HCEC 1CT (cell line): Measurements from ENCODE around the gene PRKAR1B.

Experiments used
- DNase-seq: peaks from one replicate; pipeline ENCODE4 v3.0.0-alpha.2; 2017

Gene PRKAR1B

DNA sequence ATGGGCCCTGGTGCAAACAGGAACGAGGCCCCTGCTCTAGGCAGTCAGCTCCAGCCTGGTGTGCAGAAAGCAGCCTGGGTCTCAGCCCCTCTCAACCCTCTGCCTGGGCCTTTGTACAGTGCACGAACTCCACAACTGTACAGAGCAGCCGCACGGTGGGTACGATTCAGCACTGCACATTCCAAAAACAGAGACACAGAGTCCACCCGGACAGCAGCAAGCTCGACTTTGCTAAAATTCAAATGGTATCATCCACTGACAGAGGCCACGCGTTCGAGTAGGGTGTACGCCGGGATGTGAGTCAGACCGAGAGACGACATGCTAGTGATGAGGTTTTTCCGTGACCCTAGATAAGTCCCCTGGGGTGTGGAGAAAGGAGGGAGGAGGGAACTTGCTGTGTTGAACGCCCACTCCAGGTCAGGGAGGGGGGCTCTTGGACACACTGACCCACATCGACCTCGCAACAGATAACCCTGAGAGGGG lies 141.8 kb downstream of the PRKAR1B start:
- DNase-seq: no peak

- no peak for DNase-seq
Measured at GRCh38 chr7:584820-585219, 142.3 kb downstream of the PRKAR1B start.

DNA sequence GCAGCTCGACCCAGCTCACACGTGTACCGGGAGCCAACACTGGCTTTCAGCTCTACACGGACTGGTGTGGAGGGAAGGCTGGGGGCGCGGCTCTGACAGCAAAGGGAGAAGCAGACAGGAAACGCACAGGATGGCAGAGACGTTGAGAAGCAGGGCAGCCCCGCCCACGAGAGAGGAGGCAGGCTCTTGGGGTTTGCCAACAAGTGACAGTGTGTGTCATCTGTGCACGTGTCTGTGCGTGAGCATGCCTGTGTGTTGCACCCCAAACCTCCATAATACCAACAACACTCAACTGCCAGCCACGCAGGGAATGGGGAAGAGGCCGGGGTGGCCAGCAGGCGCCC lies 143.0 kb downstream of the PRKAR1B start:
- no peak for DNase-seq

DNA sequence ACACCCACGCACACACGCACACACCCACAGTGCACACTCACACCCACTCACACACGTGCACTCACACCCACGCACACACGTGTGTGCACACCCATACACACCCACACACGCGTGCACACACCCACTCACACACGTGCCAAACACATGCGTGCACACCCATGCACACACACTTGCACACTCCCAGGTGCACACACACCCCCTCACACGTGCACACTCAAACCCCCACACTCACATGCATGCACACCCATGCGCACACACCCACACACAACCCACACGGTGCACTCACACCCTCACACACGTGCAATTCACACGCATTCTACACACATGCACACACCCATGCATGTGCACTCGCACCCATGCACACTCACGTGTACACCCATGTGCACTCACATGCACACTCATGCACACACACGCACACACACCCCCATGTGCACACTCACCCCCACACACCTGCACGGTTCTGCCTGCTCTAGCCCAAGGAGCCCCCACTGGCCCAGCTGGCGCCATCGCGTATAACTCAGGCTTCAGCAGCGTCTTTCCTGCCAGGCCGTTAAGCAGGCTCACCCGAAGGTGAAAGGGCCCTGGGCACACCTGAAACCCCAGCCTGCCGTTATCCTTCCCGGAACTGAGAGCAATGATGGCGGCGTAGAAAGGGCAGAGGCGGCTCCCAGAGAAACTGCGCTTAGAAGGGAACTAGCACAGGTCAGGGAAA lies 143.5 kb downstream of the PRKAR1B start:
- no peak for DNase-seq

GRCh38 chr7:582931-583330 lies 144.2 kb downstream of the PRKAR1B start:
- no peak for DNase-seq

- DNase-seq: no peak
Measured at GRCh38 chr7:582081-582835, 144.8 kb downstream of the PRKAR1B start.

- no peak for DNase-seq
Measured at GRCh38 chr7:578386-578785, 148.7 kb downstream of the PRKAR1B start.

- DNase-seq: no peak
Measured at GRCh38 chr7:577741-578370, 149.2 kb downstream of the PRKAR1B start.

DNA sequence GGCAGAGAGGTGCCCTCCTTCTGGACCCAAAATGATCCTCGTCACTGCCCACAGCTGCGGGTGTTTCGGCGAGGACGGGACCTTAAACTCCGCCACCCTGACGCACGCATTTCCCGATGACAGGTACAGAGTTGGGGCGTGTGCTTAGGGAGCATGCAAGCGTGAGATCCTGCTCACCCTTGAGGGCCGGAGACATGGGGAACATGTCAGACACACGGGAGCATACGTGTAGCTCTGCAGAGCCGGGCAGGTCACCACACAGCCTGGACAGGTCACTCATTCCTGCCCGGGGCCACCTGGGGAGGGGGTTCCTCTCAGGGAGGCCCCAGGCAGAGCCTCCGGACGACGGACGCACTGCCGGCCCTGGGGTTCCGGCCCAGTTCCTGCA lies 149.8 kb downstream of the PRKAR1B start:
- DNase-seq: no peak

GRCh38 chr7:576524-577277 lies 150.4 kb downstream of the PRKAR1B start:
- DNase-seq: no peak

- DNase-seq: no peak
Measured at GRCh38 chr7:575425-576366, 151.4 kb downstream of the PRKAR1B start.

DNA sequence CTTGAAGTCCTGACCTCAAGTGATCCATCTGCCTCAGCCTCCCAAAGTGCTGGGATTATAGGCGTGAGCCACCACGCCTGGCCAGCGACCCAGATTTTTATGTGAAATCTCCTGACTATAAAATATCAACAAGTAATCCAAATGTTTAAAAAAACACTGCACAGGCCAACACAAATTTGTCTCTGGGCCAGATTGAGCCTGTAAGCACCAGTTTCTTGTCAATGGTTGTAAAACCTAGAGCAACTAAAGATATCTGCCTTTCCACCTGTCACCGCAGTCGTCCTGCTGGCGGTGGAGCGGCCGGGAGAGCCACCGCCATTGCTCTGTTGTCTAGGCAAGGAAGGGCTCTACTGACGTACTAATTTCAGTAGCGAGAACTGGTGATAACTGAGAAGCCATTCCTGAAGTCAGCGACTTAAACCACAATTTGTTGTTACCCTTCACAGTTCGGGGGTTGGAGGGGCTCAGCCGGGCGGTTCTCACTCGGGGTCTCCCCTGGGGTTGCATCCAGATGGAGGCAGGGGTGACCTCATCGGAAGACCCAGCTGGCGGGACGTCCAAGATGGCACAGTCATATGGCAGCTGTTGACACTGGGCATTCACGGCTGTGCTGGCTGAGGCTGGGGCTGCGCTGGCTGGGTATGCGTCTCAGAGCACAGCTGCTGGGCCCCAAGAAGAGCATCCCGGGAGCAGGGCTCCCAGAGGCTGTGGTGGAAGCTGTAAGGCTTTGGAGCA lies 152.3 kb downstream of the PRKAR1B start:
- no peak for DNase-seq

DNA sequence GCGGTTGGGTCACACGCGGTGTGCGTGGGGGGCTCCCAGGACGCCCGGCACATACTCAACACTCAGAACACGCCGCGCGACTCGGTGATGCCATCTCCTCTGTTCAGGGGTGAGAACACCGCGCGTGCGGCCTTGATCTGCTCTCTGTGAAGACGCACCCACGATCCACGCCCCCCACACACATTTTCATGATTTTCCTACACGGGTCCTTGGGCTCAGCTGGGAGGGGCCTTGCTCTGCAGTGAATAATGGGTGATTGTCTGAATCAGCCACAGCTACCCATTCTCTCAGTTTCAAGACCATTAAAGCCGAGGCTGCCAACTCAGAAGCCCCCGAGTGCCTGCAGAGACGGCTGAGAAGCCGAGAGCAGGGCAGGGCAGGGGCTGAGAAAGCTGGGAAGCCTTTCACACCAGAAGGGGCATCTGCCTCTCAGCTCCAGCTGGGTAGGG lies 153.1 kb downstream of the PRKAR1B start:
- DNase-seq: no peak

- no peak for DNase-seq
Measured at GRCh38 chr7:573269-573932, 153.7 kb downstream of the PRKAR1B start.

- DNase-seq: no peak
Measured at GRCh38 chr7:572416-573268, 154.4 kb downstream of the PRKAR1B start.

DNA sequence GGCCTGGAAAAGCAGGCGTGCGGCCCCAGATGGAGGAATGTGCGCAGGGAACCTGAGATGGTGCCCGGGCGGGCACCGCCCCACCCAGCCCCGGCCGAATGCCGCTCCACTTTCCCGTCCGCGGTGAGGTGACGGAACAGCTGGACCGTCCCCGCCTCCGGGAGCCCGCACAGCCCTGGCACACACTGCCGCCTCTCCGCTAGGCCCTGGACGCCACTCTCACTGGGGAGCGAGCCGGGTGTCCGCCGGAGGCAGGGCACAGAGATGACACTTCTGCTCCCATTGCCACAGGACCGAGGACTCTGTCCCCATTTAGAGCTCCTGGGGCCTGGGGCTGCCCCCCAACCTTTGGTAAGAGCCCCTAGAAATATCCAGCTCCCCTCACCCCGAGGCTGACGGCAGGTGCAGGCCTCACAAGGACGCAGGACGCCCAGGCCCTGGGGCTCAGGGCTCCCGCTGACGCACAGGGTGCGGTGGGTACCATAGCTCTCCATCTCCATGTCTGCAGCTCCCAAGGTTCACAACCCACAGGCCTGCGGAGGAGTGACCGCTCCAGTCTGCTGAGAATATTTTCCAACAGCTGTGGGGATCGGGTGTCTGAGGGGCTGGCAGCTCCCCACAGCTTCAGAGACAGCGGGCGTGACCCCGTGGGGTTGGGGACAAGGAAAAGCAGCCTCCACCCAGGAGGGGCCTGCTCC lies 155.2 kb downstream of the PRKAR1B start:
- no peak for DNase-seq

DNA sequence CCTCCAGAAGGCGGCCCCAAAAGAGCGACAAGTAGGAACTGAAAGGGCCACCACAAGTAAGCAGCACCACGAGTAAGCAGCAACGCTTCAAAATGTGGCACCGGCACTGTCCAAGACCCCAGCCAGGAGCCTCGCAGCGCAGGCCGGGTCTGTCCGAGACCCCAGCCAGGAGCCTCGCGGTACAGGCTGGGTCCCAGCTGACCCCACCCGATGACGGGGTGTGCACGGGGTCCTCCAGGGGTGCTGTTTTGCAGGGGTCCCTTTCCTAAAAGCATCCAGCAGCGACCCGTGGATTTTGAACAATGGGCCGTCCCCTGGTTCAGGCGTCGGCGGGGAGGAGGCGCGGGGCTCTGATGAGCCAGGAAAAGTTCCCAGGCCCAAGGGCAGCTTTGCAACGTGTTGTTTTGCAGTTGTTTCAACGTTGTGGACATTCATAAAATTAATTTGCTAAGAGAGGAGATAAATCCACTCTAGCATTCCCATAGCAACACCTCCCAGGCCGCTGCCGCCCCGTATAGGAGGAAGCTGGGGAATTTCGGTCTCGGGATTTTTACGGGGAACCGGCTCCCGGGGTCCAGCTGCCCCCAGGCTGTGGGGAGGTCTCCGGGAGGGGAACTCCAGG lies 155.9 kb downstream of the PRKAR1B start:
- DNase-seq: no peak

DNA sequence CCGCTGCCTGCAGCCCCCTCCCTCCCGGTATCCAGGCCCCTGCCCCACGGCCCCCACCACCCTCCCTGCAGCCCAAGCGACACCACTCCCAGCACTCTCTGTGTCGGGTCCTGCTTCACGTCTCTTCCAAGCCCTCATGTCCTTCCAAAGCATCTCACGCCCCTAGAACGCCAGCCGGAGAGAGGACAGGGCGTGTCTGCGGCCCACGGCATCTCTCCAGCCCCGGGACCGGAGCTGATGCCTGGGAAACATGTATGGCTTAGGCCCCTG lies 156.3 kb downstream of the PRKAR1B start:
- DNase-seq: no peak
